ENCODE data around the gene CCDC13. TPM values are rescaled to one million over a fixed set of nuclear protein-coding genes. Genes with fewer than 3 reads are reported as not detected.

CCDC13 gene
- total and polyA plus RNA-seq, 10 of the 15 experiments (the other 5 are each of a cell fraction or from before 2014, with no cell fraction given) = 0.13 to 0.81 (median 0.30) TPM; not detected in 4

- no peak for TF ChIP-seq ESRRA (IDR thresholded peaks at IDR 0.05; ENCODE audit: low read length)
- TF ChIP-seq RAD21 (IDR thresholded peaks at IDR 0.05; ENCODE audit: insufficient read depth, low read depth, low read length) = no peak
- TF ChIP-seq BCLAF1 (IDR thresholded peaks at IDR 0.05) = no peak
Measured at GRCh38 chr3:42815826-42816225, 42.8 kb upstream of the CCDC13 start (continued).

GRCh38 chr3:42814914-42815507 is 42.0 kb upstream of the CCDC13 start:
- POLR2A ChIA-PET = interaction anchor here (0.7 kb wide), 1 partner anchor 15 kb away, joined by 3 read pairs; no protein-coding TSS in a partner anchor
- Histone ChIP-seq H3K79me2 (ENCODE audit: control insufficient read depth, insufficient read depth, low read length) (no peaks in the 10 kb centered on the region), H3K9ac (ENCODE audit: control insufficient read depth, insufficient read depth, low read length) (no peak overlapping the region), H3K4me3 (no peak overlapping the region), H3K27me3 (replicated peaks in 1 of 2; ENCODE audit: control insufficient read depth in 2 of 2, insufficient read depth in 2 of 2, low read length in 1 of 2) (0 out of 4 replicates have a peak, but pooled peaks cover 0 to 2% of the 10 kb centered on the region in 2 experiments), H4K20me1 (ENCODE audit: control insufficient read depth, insufficient read depth) (no peaks in the 10 kb centered on the region), H3K27ac (ENCODE audit: control insufficient read depth, insufficient read depth) (no peak overlapping the region), H3K9me3 (replicated peaks; ENCODE audit: control insufficient read depth, insufficient read depth, low read length) (no peaks in the 10 kb centered on the region), H3K36me3 (ENCODE audit: control insufficient read depth in 2 of 2, insufficient read depth in 2 of 2, low read length in 1 of 2) (no peaks in the 10 kb centered on the region), H2AFZ (ENCODE audit: control insufficient read depth, low read depth, low read length) (no peak overlapping the region), H3K4me1 (ENCODE audit: control insufficient read depth, insufficient read depth, low read length) (no peaks in the 10 kb centered on the region), H3K4me2 (ENCODE audit: control insufficient read depth, insufficient read depth) (no peak overlapping the region)
- no peak for FAIRE-seq
- TF ChIP-seq ZZZ3 (IDR thresholded peaks at IDR 0.05; ENCODE audit: control insufficient read depth, insufficient read length, low read depth) (no peak), ELK1 (IDR thresholded peaks at IDR 0.05; ENCODE audit: low read depth, low read length) (no peak), STAT3 (IDR thresholded peaks at IDR 0.05; ENCODE audit: low read depth, low read length) (no peak), NR2C1 (IDR thresholded peaks at IDR 0.05) (no peak), HSF1 (IDR thresholded peaks at IDR 0.05; ENCODE audit: low read depth, low read length) (no peak)
- in situ Hi-C loops (cut with MboI) = no loop called here
- ATAC-seq = no peak
- no peak for DNase-seq (ENCODE audit: low read depth, low spot score)
- no TSS peak for BruUV-seq (replicated peaks)
- CTCF ChIA-PET = interaction anchor here (0.8 to 4.2 kb wide), 7 partner anchors 11 to 624 kb away, joined by 3 to 14 read pairs (median 3); no protein-coding TSS in a partner anchor
- WGBS (ENCODE audit: insufficient coverage, insufficient replicate concordance, low lambda C conversion rate, missing lambda C conversion rate) = 41% methylated on average over 2 of the region's 2 CpGs
- intact Hi-C loops (cut with micrococcal nuclease; ENCODE audit: unreplicated experiment) = no loop called here
- RAD21 ChIA-PET (ENCODE audit: unreplicated experiment) = no interaction called here
- SMC1A ChIA-PET (ENCODE audit: uncharacterized antibody, unreplicated experiment) = interaction anchor here (0.9 to 1.0 kb wide), 2 partner anchors 25 to 33 kb away, joined by 4 to 5 read pairs; no protein-coding TSS in a partner anchor

All from GM12878 (cell line).